ELF-1 (cell line): ENCODE measurements around the gene CIBAR2.
A peak's percentile ranks its signal among the peaks of the same experiment; 100 is the strongest.

ENCODE experiments used
- DNase-seq: peaks from one replicate; pipeline ENCODE4 v3.0.0-alpha.2; 2016; ENCODE audit warnings: low read depth, low spot score

CIBAR2 gene

GRCh38 chr16:85103114-85104079 is 8.9 kb downstream of the CIBAR2 start:
- DNase-seq: no peak

DNA sequence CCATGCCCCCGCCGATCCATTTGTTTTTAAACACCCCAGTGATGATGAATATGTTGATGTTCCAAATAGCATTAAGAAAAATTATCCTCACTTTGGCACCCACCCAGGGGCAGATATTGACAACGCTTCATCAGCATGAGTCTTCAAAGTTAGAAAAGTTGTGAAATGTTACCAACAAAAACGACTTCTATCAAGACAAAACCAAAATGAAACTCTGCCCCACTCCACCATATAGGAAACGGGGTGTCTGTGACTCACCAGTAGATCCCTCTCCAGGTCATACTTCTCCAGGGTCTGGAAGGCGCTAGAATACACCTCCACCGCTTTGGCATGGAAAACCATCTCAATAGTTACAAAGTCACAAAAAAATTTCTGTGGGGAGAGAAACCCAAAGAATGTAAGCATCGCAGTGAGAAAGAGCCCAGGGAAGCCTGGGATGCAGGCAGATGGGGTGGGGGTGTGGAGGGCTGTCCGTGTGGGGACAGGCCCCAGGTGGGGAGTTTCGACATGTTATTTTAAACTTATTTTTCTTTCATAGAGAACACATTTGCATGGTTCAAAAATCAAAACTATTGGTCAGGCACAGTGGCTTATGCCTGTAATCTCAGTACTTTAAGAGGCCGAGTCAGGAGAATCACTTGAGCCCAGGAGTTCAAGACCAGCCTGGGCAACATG is 10.2 kb downstream of the CIBAR2 start:
- no peak for DNase-seq

DNA sequence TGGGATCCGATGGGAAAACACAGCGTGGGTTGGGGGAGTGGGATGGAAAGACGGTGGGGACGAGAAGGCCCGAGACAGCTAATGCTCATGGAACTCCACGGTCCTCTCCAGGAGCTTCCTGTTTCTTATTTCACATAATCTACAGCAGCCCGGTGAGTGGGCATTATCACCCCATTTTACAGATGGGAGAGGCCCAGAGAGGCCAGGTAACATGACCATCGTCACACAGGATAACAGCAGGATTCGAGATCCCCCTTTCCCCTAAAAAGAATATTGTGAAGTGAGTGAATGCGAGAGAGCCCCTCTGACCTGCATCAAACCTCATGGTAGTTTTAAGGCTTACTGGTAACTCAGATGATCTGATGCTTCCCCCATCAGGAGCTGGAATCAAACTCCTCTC is 12.0 kb downstream of the CIBAR2 start:
- DNase-seq: no peak

GRCh38 chr16:85098565-85098964 is 13.7 kb downstream of the CIBAR2 start:
- no peak for DNase-seq

DNA sequence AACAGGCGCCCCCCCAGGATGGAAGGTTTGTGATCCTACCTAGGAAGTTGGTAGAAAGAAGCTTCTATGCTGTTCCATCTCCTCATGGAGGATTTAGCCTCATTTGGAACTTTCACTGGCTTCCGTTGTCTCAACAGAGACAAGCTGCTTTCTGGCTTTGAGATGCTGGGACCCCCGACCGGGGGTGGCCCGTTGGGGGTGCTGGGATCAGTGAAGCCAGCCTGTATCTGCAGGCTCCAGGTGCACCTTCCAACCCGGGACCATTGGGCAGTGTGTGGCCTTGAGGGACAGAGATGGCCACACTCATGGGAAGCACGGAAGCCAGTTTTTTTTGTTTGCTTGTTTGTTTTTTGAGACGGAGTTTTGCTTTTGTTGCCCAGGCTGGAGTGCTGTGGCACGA is 15.4 kb downstream of the CIBAR2 start:
- no peak for DNase-seq

- no peak for DNase-seq
Measured at GRCh38 chr16:85094812-85095211, 17.5 kb downstream of the CIBAR2 start.

GRCh38 chr16:85094176-85094805 is 18.0 kb downstream of the CIBAR2 start:
- no peak for DNase-seq

GRCh38 chr16:85093705-85094104 is 18.6 kb downstream of the CIBAR2 start:
- DNase-seq: no peak

DNA sequence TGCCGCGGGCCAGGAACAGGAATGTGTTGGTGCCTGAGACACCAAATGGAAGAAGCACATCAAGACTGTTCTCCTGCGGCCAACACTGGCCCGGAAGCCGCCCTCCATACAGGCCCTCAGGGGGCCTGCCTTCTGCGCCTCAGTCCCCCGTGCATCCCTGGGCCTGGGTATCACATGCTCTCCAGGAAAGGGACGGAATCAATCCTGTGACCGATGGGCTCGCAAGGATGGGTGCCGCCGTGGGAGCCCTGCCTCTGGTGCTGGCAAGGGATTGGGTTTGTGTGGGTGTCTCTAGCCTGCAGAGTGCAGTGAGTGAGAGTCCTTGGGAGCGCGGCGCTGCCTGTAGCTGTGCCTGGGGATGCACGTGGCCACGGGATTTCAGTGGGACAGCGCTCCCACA is 19.4 kb downstream of the CIBAR2 start:
- DNase-seq: no peak

- no peak for DNase-seq
Measured at GRCh38 chr16:85092309-85092708, 20.0 kb downstream of the CIBAR2 start.

DNA sequence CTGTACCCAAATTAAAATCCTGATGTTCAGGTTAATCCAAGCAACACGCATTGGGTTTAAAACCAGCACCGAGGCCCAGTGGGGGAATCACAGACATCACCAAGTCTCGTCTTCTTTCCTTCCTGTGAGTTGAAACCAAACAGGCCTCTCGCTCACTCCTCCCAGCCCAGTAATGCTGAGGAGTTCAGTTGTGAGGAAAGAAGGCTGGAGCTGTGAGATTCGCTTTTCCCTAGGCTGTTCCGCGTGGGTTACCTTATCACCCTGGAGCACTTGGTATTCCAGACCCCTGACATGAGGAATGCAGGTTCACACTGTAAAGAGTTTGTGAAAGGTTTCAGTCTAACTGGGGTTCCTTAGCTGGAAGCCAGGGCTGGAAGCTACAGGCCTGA is 20.8 kb downstream of the CIBAR2 start:
- DNase-seq: peak; percentile 38

DNA sequence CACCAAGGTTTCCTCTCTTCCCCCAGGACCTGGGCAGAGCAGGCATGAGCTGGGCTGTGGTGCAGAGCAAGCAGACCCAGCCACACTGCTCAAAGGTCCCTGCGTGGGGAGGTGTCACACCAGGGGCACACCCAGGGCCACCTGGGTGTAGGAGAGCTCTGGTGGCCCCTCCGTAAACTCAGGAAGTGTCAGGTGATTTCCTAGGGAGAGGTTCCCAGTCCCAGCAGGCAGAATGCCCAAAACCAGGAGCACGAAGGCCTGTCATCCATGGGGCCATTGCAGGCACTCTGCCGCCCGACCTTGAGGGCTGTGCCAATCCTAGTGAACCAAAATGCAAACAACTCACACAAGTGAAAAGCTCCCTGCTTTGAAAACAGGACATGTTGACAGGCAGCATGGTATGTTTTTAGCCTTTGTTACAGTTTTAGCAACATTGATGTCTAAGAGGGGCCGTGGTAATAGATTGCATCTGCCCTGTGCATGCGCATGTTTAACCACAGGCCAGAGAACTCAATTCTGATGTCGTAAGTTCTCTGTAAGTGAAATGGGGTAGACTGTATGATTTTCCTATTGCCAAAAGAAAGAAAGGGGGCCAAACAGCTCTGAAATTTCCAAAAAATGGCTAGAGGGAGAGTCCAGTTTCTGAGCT is 21.3 kb downstream of the CIBAR2 start:
- no peak for DNase-seq

DNA sequence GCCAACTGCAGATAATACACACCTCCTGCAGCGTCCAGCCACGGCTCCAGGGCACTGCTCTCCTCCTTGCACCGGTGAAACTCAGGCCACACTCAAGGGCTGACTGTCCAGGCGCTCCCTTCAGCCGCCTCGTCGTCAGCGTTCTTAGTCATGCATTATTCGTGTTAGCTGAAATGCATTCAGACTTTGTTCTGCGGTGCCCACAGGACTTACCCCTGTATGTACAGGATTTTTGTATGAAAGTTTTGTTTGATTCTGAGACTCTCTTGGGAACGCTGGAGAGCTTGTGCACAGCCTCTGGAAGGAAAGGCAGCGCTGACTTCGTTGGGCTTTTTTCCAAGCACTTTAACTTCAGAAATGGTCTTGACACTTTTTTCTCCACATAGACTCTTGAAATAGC is 22.1 kb downstream of the CIBAR2 start:
- DNase-seq: no peak

- DNase-seq: no peak
Measured at GRCh38 chr16:85089525-85089924, 22.7 kb downstream of the CIBAR2 start.

GRCh38 chr16:85088570-85089199 is 23.6 kb downstream of the CIBAR2 start:
- DNase-seq: peak; percentile 63

DNA sequence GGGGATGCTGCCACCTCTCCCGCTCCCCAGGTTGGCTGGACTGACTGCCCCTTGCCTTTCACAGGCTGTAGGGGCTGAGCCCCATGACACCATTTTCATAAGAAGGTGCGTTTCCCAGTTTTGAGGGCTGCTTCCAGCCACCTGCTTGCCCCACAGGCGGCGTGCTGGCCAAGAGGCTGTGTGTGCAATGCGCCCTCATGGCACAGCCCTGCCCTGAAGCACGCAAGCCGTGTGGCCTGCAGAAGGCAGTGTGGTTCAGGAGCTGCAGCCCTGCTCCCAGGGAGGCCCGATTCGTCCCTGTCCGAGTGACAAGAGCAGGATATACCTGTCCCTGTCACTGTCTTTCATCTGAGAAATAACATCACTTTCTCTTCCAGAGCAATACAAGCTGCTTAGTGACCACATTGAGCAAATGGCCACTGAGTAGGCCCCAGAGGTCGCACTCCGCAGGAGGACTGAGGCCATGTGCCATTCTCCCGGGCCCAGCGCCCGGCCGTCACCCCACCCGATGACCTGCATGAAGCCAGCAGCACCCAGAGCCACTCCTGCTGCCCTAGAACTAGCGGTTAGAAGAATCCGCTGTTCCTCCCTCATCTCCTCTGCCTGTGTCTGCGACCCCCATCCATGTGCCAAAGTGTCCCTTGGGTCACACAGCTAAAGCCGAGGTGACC is 24.2 kb downstream of the CIBAR2 start:
- DNase-seq: no peak

GRCh38 chr16:85086347-85087291 is 25.7 kb downstream of the CIBAR2 start:
- DNase-seq: peak; percentile 80

DNA sequence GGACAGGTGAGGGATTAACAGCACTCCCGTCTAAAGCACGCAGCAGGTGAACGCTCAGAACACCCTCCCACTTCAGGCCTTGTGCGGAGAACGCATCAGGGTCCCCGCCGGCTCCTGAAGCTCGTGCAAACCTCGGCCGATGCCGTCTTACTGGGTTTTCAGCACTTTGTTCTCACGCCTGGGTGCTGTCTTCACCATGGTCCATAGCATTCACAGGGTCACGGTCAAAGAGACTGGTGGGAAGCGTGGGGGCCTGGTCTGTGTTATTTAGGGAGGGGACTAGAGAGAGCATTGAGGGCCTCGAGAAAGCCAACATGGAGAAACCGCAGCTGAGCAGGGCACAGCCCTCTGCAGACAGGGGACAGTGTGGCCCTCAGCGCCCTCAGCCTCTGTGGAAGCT is 26.6 kb downstream of the CIBAR2 start:
- no peak for DNase-seq

- no peak for DNase-seq
Measured at GRCh38 chr16:85084841-85085510, 27.3 kb downstream of the CIBAR2 start.
